H9 (cell line): ENCODE measurements around the gene TMTC1. TPM values are rescaled to one million over a fixed set of nuclear protein-coding genes. Genes with fewer than 3 reads are reported as not detected.

ENCODE experiments used
- DNase-seq: peaks from one replicate; pipeline ENCODE4 v3.0.0-alpha.2; 2017
- H2AFZ ChIP-seq: one replicate; pipeline ENCODE4 v1.6.1; 2013; ENCODE audit warnings: mild to moderate bottlenecking, low read length, control low read depth, moderate library complexity
- H2AK5ac ChIP-seq: 2 replicates; pipeline ENCODE4 v1.6.1; 2013; ENCODE audit warnings: low read length, control low read depth, mixed read lengths; ENCODE audit not compliant: insufficient read length
- H2BK120ac ChIP-seq: one replicate; pipeline ENCODE4 v1.6.1; 2013; ENCODE audit warnings: low read depth, mild to moderate bottlenecking, low read length, control low read depth, inconsistent platforms; ENCODE audit not compliant: poor library complexity, severe bottlenecking
- H2BK12ac ChIP-seq: 2 replicates; pipeline ENCODE4 v1.6.1; 2013; ENCODE audit warnings: low read length, control low read depth, mixed read lengths, low read depth; ENCODE audit not compliant: insufficient read length
- H2BK15ac ChIP-seq: 2 replicates; pipeline ENCODE4 v1.6.1; 2013; ENCODE audit warnings: low read depth, low read length, control low read depth
- H2BK20ac ChIP-seq: one replicate; pipeline ENCODE4 v1.6.1; 2013; ENCODE audit warnings: low read depth, mild to moderate bottlenecking, low read length, control low read depth, inconsistent platforms; ENCODE audit not compliant: poor library complexity, severe bottlenecking
- H2BK5ac ChIP-seq: 2 replicates; pipeline ENCODE4 v1.6.1; 2013; ENCODE audit warnings: low read length, control low read depth, mixed read lengths; ENCODE audit not compliant: insufficient read length
- H3K14ac ChIP-seq: 2 replicates; pipeline ENCODE4 v1.6.1; 2013; ENCODE audit warnings: low read length, control low read depth; ENCODE audit not compliant: insufficient read depth
- H3K18ac ChIP-seq: 2 replicates; pipeline ENCODE4 v1.6.1; 2013; ENCODE audit warnings: low read depth, mild to moderate bottlenecking, mixed read lengths, low read length, control low read depth; ENCODE audit not compliant: insufficient read length
- H3K23ac ChIP-seq: 2 replicates; pipeline ENCODE4 v1.6.1; 2013; ENCODE audit warnings: low read length, control low read depth, mixed read lengths, low read depth; ENCODE audit not compliant: insufficient read length
- H3K23me2 ChIP-seq: 2 replicates; pipeline ENCODE4 v1.6.1; 2013; ENCODE audit warnings: low read depth, mild to moderate bottlenecking, mixed read lengths, low read length, control low read depth; ENCODE audit not compliant: insufficient read length, poor library complexity, severe bottlenecking
- H3K27ac ChIP-seq: 2 replicates; pipeline ENCODE4 v1.5.1; 2013; ENCODE audit warnings: low read length, control low read depth, mixed read lengths, low read depth; ENCODE audit not compliant: insufficient read length
- H3K27me3 ChIP-seq: 2 replicates; pipeline ENCODE4 v1.6.1; 2013; ENCODE audit warnings: low read length, control low read depth, inconsistent platforms; ENCODE audit not compliant: insufficient read depth
- H3K4ac ChIP-seq: 2 replicates; pipeline ENCODE4 v1.6.1; 2013; ENCODE audit warnings: low read depth, mild to moderate bottlenecking, control low read depth, inconsistent platforms, low read length, moderate library complexity
- H3K4me1 ChIP-seq: 2 replicates; pipeline ENCODE4 v1.6.1; 2013; ENCODE audit warnings: low read length, control low read depth, inconsistent platforms; ENCODE audit not compliant: insufficient read depth
- H3K4me2 ChIP-seq: 2 replicates; pipeline ENCODE4 v1.6.1; 2013; ENCODE audit warnings: low read length, control low read depth, mixed read lengths; ENCODE audit not compliant: insufficient read length, insufficient read depth
- H3K56ac ChIP-seq: 2 replicates; pipeline ENCODE4 v1.6.1; 2013; ENCODE audit warnings: low read depth, mild to moderate bottlenecking, mixed read lengths, low read length, control low read depth; ENCODE audit not compliant: insufficient read length
- H3K79me1 ChIP-seq: 2 replicates; pipeline ENCODE4 v1.6.1; 2013; ENCODE audit warnings: low read depth, mild to moderate bottlenecking, moderate library complexity, low read length, control low read depth, inconsistent platforms; ENCODE audit not compliant: insufficient read depth, poor library complexity, severe bottlenecking
- H3K79me2 ChIP-seq: 2 replicates; pipeline ENCODE4 v1.6.1; 2013; ENCODE audit warnings: low read length, control low read depth, inconsistent platforms; ENCODE audit not compliant: insufficient read depth
- H3K9ac ChIP-seq: 2 replicates; pipeline ENCODE4 v1.6.1; 2013; ENCODE audit warnings: low read length, control low read depth, mixed read lengths; ENCODE audit not compliant: insufficient read length; ENCODE audit errors: extremely low read depth
- H3K9me3 ChIP-seq: one replicate; pipeline ENCODE4 v1.6.1; 2013; ENCODE audit warnings: low read depth, low read length, inconsistent platforms; ENCODE audit not compliant: control insufficient read depth
- H3T11ph ChIP-seq: one replicate; pipeline ENCODE4 v1.6.1; 2013; ENCODE audit warnings: mild to moderate bottlenecking, low read length, control low read depth, inconsistent platforms
- H4K20me1 ChIP-seq: one replicate; pipeline ENCODE4 v1.6.1; 2013; ENCODE audit not compliant: control insufficient read depth, insufficient read length, insufficient read depth
- H4K5ac ChIP-seq: 2 replicates; pipeline ENCODE4 v1.6.1; 2013; ENCODE audit warnings: low read depth, mild to moderate bottlenecking, mixed read lengths, low read length, control low read depth; ENCODE audit not compliant: insufficient read length
- H4K8ac ChIP-seq: replicated peaks from 2 replicates; pipeline ENCODE4 v1.6.1; 2013; ENCODE audit warnings: low read length, control low read depth, mixed read lengths, low read depth; ENCODE audit not compliant: insufficient read length
- H4K91ac ChIP-seq: 2 replicates; pipeline ENCODE4 v1.6.1; 2013; ENCODE audit warnings: low read depth, mild to moderate bottlenecking, moderate library complexity, mixed read lengths, low read length, control low read depth; ENCODE audit not compliant: insufficient read length
- H3K27ac Mint-ChIP-seq, 3 experiments: 2 replicates in 2 of 3; 3 replicates in 1 of 3; pipeline ENCODE4 v1.8.0; 2020 to 2021; ENCODE audit warnings: mixed read lengths in 3 of 3, mild to moderate bottlenecking in 1 of 3, moderate library complexity in 1 of 3
- H3K27me3 Mint-ChIP-seq: 2 replicates; pipeline ENCODE4 v1.8.0; 2021; ENCODE audit warnings: low read depth, mild to moderate bottlenecking, moderate library complexity, mixed read lengths
- H3K36me3 Mint-ChIP-seq, 3 experiments: 2 replicates in 2 of 3; 3 replicates in 1 of 3; pipeline ENCODE4 v1.8.0; 2020 to 2021; ENCODE audit warnings: low read depth in 3 of 3, mixed read lengths in 3 of 3; ENCODE audit not compliant: insufficient read depth in 1 of 3
- H3K4me1 Mint-ChIP-seq, 2 experiments: 2 replicates each; pipeline ENCODE4 v1.8.0; 2020; ENCODE audit warnings: mixed read lengths in 2 of 2
- H3K4me3 Mint-ChIP-seq, 2 experiments: 2 replicates in 1 of 2; 3 replicates in 1 of 2; pipeline ENCODE4 v1.8.0; 2020 to 2021; ENCODE audit warnings: mild to moderate bottlenecking in 2 of 2, mixed read lengths in 2 of 2, moderate library complexity in 1 of 2
- H3K9me3 Mint-ChIP-seq, 2 experiments: 2 replicates in 1 of 2; 3 replicates in 1 of 2; pipeline ENCODE4 v1.8.0; 2020; ENCODE audit warnings: mild to moderate bottlenecking in 2 of 2, mixed read lengths in 2 of 2, moderate library complexity in 1 of 2
- WGBS: extraction: QIAGEN DNeasy Blood & Tissue Kit; methylation state at CpG from one replicate; pipeline ENCODE4 v1.1.7; 2013; ENCODE audit warnings: missing lambda C conversion rate, low lambda C conversion rate, mixed read lengths; ENCODE audit not compliant: insufficient read length; ENCODE audit errors: extremely low coverage; 5-methylcytosine and 5-hydroxymethylcytosine counted together
- total RNA-seq: library from RNA; stranded (reverse); gene quantifications from 2 replicates; pipeline ENCODE4 v1.2.1, GENCODE V29; 2021
- TF ChIP-seq, protein P1 (sequence below): fragments of 200-600 bp; sonication (generic); conservative IDR thresholded peaks from 3 replicates; pipeline ENCODE4 v1.8.0; 2021; ENCODE audit warnings: antibody characterized with exemption, mild to moderate bottlenecking

TMTC1 gene
- total RNA-seq, 1 experiment from 2014 or later = 16.1 TPM

DNA sequence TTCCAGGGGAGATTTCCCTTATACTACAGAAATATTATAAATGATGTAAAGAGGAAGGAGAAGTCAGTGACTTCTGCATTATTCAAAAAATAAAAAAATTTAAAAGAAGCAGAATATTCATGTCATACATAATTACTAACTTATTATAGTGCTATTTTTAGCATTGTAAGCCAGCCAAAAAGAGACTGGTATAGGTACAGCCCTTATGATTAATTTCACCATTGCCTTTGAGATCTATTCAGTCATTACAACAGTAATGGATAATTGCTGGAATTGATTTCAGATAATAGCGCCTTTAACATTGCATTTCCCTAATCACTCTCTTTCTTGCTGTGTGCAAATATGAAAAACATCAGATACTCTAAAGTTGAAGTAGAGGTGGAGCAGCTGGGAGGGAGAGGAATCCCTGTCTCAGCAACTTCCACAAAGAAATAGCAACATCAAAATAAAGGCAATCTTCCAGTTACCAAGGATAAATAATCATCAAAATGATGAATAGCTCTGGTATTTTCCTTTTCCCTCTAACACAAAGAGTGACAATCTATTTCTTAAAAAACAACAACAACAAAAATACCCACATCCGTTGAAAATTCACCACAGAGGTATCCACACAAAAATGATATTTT, 214.5 kb downstream of the TMTC1 start:
- Mint-ChIP-seq H3K36me3 (peaks cover 16 to 24% (median 20%) of the 10 kb centered on the region in 3 experiments), H3K27ac (no peak overlapping the region), H3K9me3 (peaks cover 7 to 13% of the 10 kb centered on the region in 2 experiments; a peak in 4 of 5 replicates), H3K4me3 (no peak overlapping the region), H3K27me3 (no peaks in the 10 kb centered on the region), H3K4me1 (peaks cover 16 to 21% of the 10 kb centered on the region in 2 experiments)
- TF ChIP-seq, protein P1, sequence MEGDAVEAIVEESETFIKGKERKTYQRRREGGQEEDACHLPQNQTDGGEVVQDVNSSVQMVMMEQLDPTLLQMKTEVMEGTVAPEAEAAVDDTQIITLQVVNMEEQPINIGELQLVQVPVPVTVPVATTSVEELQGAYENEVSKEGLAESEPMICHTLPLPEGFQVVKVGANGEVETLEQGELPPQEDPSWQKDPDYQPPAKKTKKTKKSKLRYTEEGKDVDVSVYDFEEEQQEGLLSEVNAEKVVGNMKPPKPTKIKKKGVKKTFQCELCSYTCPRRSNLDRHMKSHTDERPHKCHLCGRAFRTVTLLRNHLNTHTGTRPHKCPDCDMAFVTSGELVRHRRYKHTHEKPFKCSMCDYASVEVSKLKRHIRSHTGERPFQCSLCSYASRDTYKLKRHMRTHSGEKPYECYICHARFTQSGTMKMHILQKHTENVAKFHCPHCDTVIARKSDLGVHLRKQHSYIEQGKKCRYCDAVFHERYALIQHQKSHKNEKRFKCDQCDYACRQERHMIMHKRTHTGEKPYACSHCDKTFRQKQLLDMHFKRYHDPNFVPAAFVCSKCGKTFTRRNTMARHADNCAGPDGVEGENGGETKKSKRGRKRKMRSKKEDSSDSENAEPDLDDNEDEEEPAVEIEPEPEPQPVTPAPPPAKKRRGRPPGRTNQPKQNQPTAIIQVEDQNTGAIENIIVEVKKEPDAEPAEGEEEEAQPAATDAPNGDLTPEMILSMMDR = no peak
- Histone ChIP-seq H3K23ac (no peak overlapping the region), H3K4me2 (no peak overlapping the region), H3T11ph (no peak overlapping the region), H3K27me3 (no peaks in the 10 kb centered on the region), H2BK15ac (no peak overlapping the region), H4K5ac (no peak overlapping the region), H3K23me2 (no peaks in the 10 kb centered on the region), H4K8ac (no peak overlapping the region), H2BK5ac (no peak overlapping the region), H2BK12ac (no peak overlapping the region), H4K20me1 (no peaks in the 10 kb centered on the region), H3K14ac (no peak overlapping the region), H2AK5ac (no peak overlapping the region), H3K56ac (no peak overlapping the region), H3K4ac (no peak overlapping the region), H2BK20ac (no peak overlapping the region), H2BK120ac (no peak overlapping the region), H3K79me1 (no peaks in the 10 kb centered on the region), H3K4me1 (no peaks in the 10 kb centered on the region; the same call in 1 of the 2 replicates), H2AFZ (no peak overlapping the region), H3K9ac (no peak overlapping the region), H3K27ac (no peak overlapping the region), H3K79me2 (no peaks in the 10 kb centered on the region), H4K91ac (no peak overlapping the region), H3K18ac (no peak overlapping the region), H3K9me3 (no peaks in the 10 kb centered on the region)
- WGBS = 100% methylated on average over 1 of the region's 2 CpGs
- no peak for DNase-seq
